Endothelial cell of umbilical vein (primary cell): ENCODE measurements around the gene ANKFN1. TPM values are rescaled to one million over a fixed set of nuclear protein-coding genes. Genes with fewer than 3 reads are reported as not detected.

ENCODE experiments used
- BruUV-seq: library from RNA; stranded (reverse); fragments of 400-500 nt; replicated peaks from 2 replicates; lab custom pipeline; 2021; lab: Mats Ljungman, UMichigan
- CTCF ChIA-PET: fragments of 300-600, 350-600 bp; sonication (Branson Sonifier 250); formaldehyde crosslinking; loops from one replicate; lab custom pipeline; 2021; ENCODE audit warnings: antibody characterized with exemption, inconsistent platforms; lab: Charles Lee
- POLR2A ChIA-PET: fragments of 300-600, 350-600 bp; sonication (Branson Sonifier 250); formaldehyde crosslinking; loops from one replicate; lab custom pipeline; 2021; ENCODE audit warnings: antibody characterized with exemption, inconsistent platforms; lab: Charles Lee
- DNase-seq: peaks from one replicate; pipeline ENCODE4 v3.0.0-alpha.2; 2011; ENCODE audit warnings: low read depth, low spot score
- FAIRE-seq: peaks from 2 replicates; lab custom pipeline; 2011; peaks lifted over from hg19 to GRCh38; lab: Jason Lieb, UNC
- H2AFZ ChIP-seq: 2 replicates; pipeline ENCODE4 v1.6.0; 2012; ENCODE audit warnings: low read depth, low read length, control low read depth, inconsistent platforms
- H3K27ac ChIP-seq: 2 replicates; pipeline ENCODE4 v1.5.1; 2011; ENCODE audit warnings: low read depth, mild to moderate bottlenecking, control low read depth, low read length, moderate library complexity; ENCODE audit not compliant: insufficient read depth
- H3K27me3 ChIP-seq, 2 experiments: 2 replicates each; pipeline versions ENCODE4 v1.6.0 to v1.6.1; 2011; ENCODE audit warnings: low read length in 2 of 2, mixed read lengths in 1 of 2; ENCODE audit not compliant: control insufficient read depth in 2 of 2, insufficient read depth in 2 of 2
- H3K36me3 ChIP-seq, 2 experiments: 2 replicates in 1 of 2; 3 replicates in 1 of 2; pipeline ENCODE4 v1.5.1; 2011; ENCODE audit warnings: low read length in 2 of 2, mild to moderate bottlenecking in 1 of 2, moderate library complexity in 1 of 2; ENCODE audit not compliant: control insufficient read depth in 2 of 2, insufficient read depth in 2 of 2; ENCODE audit errors: extremely low read depth in 1 of 2
- H3K4me1 ChIP-seq: 3 replicates; pipeline ENCODE4 v1.5.1; 2011; ENCODE audit warnings: mild to moderate bottlenecking, low read length; ENCODE audit not compliant: control insufficient read depth, insufficient read depth; ENCODE audit errors: extremely low read depth
- H3K4me2 ChIP-seq: 2 replicates; pipeline ENCODE4 v1.6.1; 2011; ENCODE audit warnings: low read length, control low read depth, mixed read lengths; ENCODE audit not compliant: insufficient read depth
- H3K4me3 ChIP-seq, 3 experiments: fragments of 200-600 bp in 1 of 3; sonication (generic), shearing (Covaris generic) in 1 of 3; replicated peaks in 1 of 3; 2 replicates each; pipeline ENCODE4 v1.5.1; 2011 to 2016; ENCODE audit warnings: control low read depth in 3 of 3, low read length in 3 of 3, mild to moderate bottlenecking in 2 of 3, inconsistent platforms in 1 of 3, low read depth in 1 of 3, moderate library complexity in 1 of 3; ENCODE audit not compliant: insufficient read depth in 1 of 3
- H3K79me2 ChIP-seq: 2 replicates; pipeline ENCODE4 v1.6.0; 2012; ENCODE audit warnings: low read length, inconsistent platforms; ENCODE audit not compliant: control insufficient read depth, insufficient read depth
- H3K9ac ChIP-seq: replicated peaks from 2 replicates; pipeline ENCODE3; 2011; ENCODE audit warnings: low read length, control low read depth; ENCODE audit not compliant: insufficient read depth; ENCODE audit errors: extremely low read depth
- H3K9me1 ChIP-seq: replicated peaks from 3 replicates; pipeline ENCODE4 v1.6.0; 2011; ENCODE audit warnings: mild to moderate bottlenecking, low read length; ENCODE audit not compliant: control insufficient read depth, insufficient read depth; ENCODE audit errors: extremely low read depth
- H3K9me3 ChIP-seq: replicated peaks from 2 replicates; pipeline ENCODE4 v1.5.1; 2012; ENCODE audit warnings: low read length, inconsistent platforms; ENCODE audit not compliant: control insufficient read depth, insufficient read depth
- H4K20me1 ChIP-seq: replicated peaks from 2 replicates; pipeline ENCODE3; 2011; ENCODE audit warnings: mild to moderate bottlenecking, low read length; ENCODE audit not compliant: control insufficient read depth, insufficient read depth; ENCODE audit errors: extremely low read depth
- CTCF ChIP-seq, 2 donors: IDR thresholded peaks; 1 replicate in 1 of 2; 2 replicates in 1 of 2; pipeline ENCODE4 v1.5.1; 2011; ENCODE audit warnings: low read length in 2 of 2, mild to moderate bottlenecking in 2 of 2, moderate library complexity in 2 of 2, control low read depth in 1 of 2, inconsistent platforms in 1 of 2, low read depth in 1 of 2; ENCODE audit not compliant: insufficient read depth in 1 of 2; ENCODE audit errors: extremely low read depth in 1 of 2
- EZH2 ChIP-seq: IDR thresholded peaks from 2 replicates; pipeline ENCODE4 v1.6.1; 2012; ENCODE audit warnings: borderline replicate concordance, low read depth, mild to moderate bottlenecking, moderate library complexity, low read length, inconsistent platforms; ENCODE audit not compliant: severe bottlenecking
- FOS ChIP-seq: IDR thresholded peaks from 2 replicates; pipeline ENCODE4 v1.6.1; 2011; ENCODE audit warnings: mild to moderate bottlenecking, low read length, moderate library complexity, borderline replicate concordance; ENCODE audit not compliant: insufficient read depth
- GATA2 ChIP-seq: IDR thresholded peaks from 2 replicates; pipeline ENCODE4 v1.7.0; 2011; ENCODE audit warnings: low read depth, mild to moderate bottlenecking, moderate library complexity, mixed read lengths, low read length; ENCODE audit not compliant: insufficient read length, insufficient read depth
- JUN ChIP-seq: IDR thresholded peaks from 2 replicates; pipeline ENCODE4 v1.6.1; 2011; ENCODE audit warnings: borderline replicate concordance, low read depth; ENCODE audit not compliant: insufficient read length, insufficient read depth
- MAX ChIP-seq: IDR thresholded peaks from 2 replicates; pipeline ENCODE4 v1.6.1; 2011; ENCODE audit not compliant: insufficient read depth, insufficient read length
- MYC ChIP-seq: IDR thresholded peaks from one replicate; pipeline ENCODE4 v1.6.1; 2011; ENCODE audit warnings: mild to moderate bottlenecking, low read depth, low read length
- POLR2A ChIP-seq: IDR thresholded peaks from 2 replicates; pipeline ENCODE4 v1.6.1; 2012; ENCODE audit warnings: low read depth, mild to moderate bottlenecking, control low read depth, low read length
- dilution Hi-C: fragments of 300-500 bp; cut with MboI; formaldehyde crosslinking; loops from one replicate; pipeline ENCODE4 v1.15.0; 2019; ENCODE audit warnings: low sequenced_read_pairs; ENCODE audit not compliant: extremely low pct_ligation_motif_present
- intact Hi-C: fragments of 100-400 bp; cut with micrococcal nuclease; formaldehyde crosslinking; loops from one replicate; pipeline ENCODE4 v1.10.0; 2022
- polyA plus RNA-seq, 4 experiments: library from polyadenylated mRNA; depleted of rRNA in 3 of 4; stranded (reverse) in 3 of 4; unstranded in 1 of 4; fragments of >200 nt; gene quantifications; 2 replicates each; pipeline versions ENCODE4 v1.2.1 to v1.2.3, GENCODE V29; 2011 to 2012; ENCODE audit warnings: missing spikeins in 1 of 4
- total RNA-seq: library from RNA; stranded (reverse); gene quantifications from 2 replicates; pipeline ENCODE4 v1.2.3, GENCODE V29; 2021

ANKFN1 gene
- total and polyA plus RNA-seq, 2 donors (not counting 3 experiments of a cell fraction or from before 2014, with no cell fraction given): 0.15 TPM; not detected in 1

GRCh38 chr17:56289321-56289720 lies 136.0 kb downstream of the ANKFN1 start:
- Histone ChIP-seq H3K9ac (no peak overlapping the region), H3K9me1 (no peaks in the 10 kb centered on the region), H3K4me1 (peaks cover 25% of the 10 kb centered on the region), H3K27ac (no peak overlapping the region), H3K36me3 (no peaks in the 10 kb centered on the region), H3K4me2 (no peak overlapping the region), H3K4me3 (no peak overlapping the region), H2AFZ (no peak overlapping the region), H3K9me3 (no peaks in the 10 kb centered on the region), H4K20me1 (no peaks in the 10 kb centered on the region), H3K79me2 (no peaks in the 10 kb centered on the region), H3K27me3 (no peaks in the 10 kb centered on the region)
- dilution Hi-C loops (no loop called here), intact Hi-C loops (no loop called here)
- ChIA-PET POLR2A (interaction anchor here (0.5 kb wide), 1 partner anchor 465 kb away, joined by 3 read pairs; no protein-coding TSS in a partner anchor), CTCF (interaction anchor here (0.6 to 1.1 kb wide), 3 partner anchors 9 to 1024 kb away, joined by 3 read pairs; no protein-coding TSS in a partner anchor)
- no peak for DNase-seq
- no peak for FAIRE-seq
- TF ChIP-seq GATA2 (no peak), CTCF (IDR thresholded peaks at IDR 0.05; ENCODE audit: extremely low read depth in 1 of 2, insufficient read depth in 1 of 2, low read depth in 1 of 2, low read length in 2 of 2) (no peak), EZH2 (no peak), FOS (no peak), JUN (no peak), MYC (no peak), POLR2A (no peak), MAX (no peak)
- no TSS peak for BruUV-seq
